Epithelial cell of proximal tubule (primary cell): ENCODE measurements around the gene ADSS1. TPM values are rescaled to one million over a fixed set of nuclear protein-coding genes. Genes with fewer than 3 reads are reported as not detected.

Source experiments
- DNase-seq: peaks from one replicate; pipeline ENCODE4 v3.0.0-alpha.2; 2011; ENCODE audit warnings: low read depth
- H3K4me3 ChIP-seq: 2 replicates; pipeline ENCODE4 v1.5.1; 2011; ENCODE audit warnings: low read depth, mild to moderate bottlenecking, low read length
- CTCF ChIP-seq: conservative IDR thresholded peaks from 2 replicates; pipeline ENCODE4 v1.5.1; 2012; ENCODE audit warnings: low read depth, mild to moderate bottlenecking, low read length
- total RNA-seq: library from RNA; depleted of rRNA; stranded (reverse); fragments of >200 nt; gene quantifications from 2 replicates; pipeline ENCODE4 v1.2.3, GENCODE V29; 2015

The ADSS1 gene
- total RNA-seq, 1 donor from 2014 or later, result 2.3 TPM

GRCh38 chr14:104739026-104739425 is 15.0 kb downstream of the ADSS1 start:
- no peak for DNase-seq
- no peak for TF ChIP-seq CTCF
- H3K4me3 ChIP-seq, result no peak overlapping the region

GRCh38 chr14:104739546-104740516 is 15.8 kb downstream of the ADSS1 start:
- DNase-seq, result no peak
- H3K4me3 ChIP-seq, result no peak overlapping the region
- TF ChIP-seq CTCF, result no peak

- no peak overlapping the region for H3K4me3 ChIP-seq
- no peak for DNase-seq
- TF ChIP-seq CTCF, result no peak
Measured at GRCh38 chr14:104741108-104741802, 17.2 kb downstream of the ADSS1 start.

- DNase-seq, result no peak
- no peak overlapping the region for H3K4me3 ChIP-seq
- no peak for TF ChIP-seq CTCF
Measured at GRCh38 chr14:104741803-104742251, 17.8 kb downstream of the ADSS1 start.

- DNase-seq, result no peak
- TF ChIP-seq CTCF, result no peak
- H3K4me3 ChIP-seq, result no peak overlapping the region
Measured at GRCh38 chr14:104742586-104743455, 18.8 kb downstream of the ADSS1 start.
